ENCODE data around the gene HGF.

DNA sequence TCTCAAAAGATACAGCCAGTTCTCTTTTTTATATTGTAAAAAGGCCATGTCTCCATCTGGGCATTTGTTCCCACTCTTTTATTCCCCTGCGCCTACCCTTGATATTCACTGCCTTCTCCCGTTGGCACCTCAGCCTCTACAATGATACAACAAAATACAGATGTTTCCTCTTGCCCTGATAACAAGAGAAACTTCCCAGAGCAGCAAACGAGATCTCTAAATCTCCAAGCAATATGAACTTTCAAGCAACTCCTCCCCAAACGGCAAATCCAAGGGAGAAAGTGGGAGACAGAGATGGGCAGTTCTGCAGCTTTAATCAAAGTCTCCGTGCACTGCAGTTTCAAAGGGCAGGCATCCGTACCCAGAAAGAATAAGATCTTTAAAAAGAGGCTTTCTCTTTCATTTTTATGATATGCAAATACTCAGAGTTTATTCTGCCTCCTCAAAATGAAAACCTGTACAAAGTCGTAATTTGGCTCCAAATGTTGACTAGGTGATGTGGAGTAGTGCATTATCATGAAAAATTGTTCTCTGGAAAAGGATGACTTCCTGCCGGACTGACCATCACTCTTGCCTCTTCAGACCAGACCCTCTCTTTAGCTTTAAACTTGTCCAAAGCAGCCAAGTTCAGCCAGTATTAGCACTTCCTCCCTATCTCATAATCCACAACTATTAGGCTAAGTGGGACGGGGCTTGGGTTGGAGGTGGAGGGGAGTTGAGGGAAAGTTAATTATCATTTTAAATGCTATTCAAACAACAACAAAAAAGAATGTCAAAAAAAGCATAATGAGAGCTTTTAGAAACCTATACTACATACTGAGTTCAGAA is 682 bp downstream of the HGF start:
- TF ChIP-seq, protein P1, sequence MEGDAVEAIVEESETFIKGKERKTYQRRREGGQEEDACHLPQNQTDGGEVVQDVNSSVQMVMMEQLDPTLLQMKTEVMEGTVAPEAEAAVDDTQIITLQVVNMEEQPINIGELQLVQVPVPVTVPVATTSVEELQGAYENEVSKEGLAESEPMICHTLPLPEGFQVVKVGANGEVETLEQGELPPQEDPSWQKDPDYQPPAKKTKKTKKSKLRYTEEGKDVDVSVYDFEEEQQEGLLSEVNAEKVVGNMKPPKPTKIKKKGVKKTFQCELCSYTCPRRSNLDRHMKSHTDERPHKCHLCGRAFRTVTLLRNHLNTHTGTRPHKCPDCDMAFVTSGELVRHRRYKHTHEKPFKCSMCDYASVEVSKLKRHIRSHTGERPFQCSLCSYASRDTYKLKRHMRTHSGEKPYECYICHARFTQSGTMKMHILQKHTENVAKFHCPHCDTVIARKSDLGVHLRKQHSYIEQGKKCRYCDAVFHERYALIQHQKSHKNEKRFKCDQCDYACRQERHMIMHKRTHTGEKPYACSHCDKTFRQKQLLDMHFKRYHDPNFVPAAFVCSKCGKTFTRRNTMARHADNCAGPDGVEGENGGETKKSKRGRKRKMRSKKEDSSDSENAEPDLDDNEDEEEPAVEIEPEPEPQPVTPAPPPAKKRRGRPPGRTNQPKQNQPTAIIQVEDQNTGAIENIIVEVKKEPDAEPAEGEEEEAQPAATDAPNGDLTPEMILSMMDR (IDR thresholded peaks at IDR 0.05; ENCODE audit: poor library complexity): no peak
- TF ChIP-seq EZH2 (IDR thresholded peaks at IDR 0.05; ENCODE audit: borderline replicate concordance) (no peak), EZH2phosphoT487 (IDR thresholded peaks at IDR 0.05; ENCODE audit: low read depth, severe bottlenecking, unreplicated experiment) (no peak)

Measured in hepatocyte (in vitro differentiated cells).